Measurements from ENCODE around the gene BAIAP2. TPM values are rescaled to one million over a fixed set of nuclear protein-coding genes. Genes with fewer than 3 reads are reported as not detected.

BAIAP2 gene
- total RNA-seq, 1 donor from 2014 or later = 51.4 TPM

- H3K9me3 ChIP-seq (ENCODE audit: insufficient read depth, low read depth, low read length) = no peaks in the 10 kb centered on the region
- H2AFZ ChIP-seq (ENCODE audit: low read depth, low read length) = peak overlapping the region; percentile 87
- DNase-seq (ENCODE audit: low read depth) (peak; percentile 44), FAIRE-seq (peak; percentile 55)
- H3K36me3 Mint-ChIP-seq (ENCODE audit: low read depth, unreplicated experiment) = peaks cover 3% of the 10 kb centered on the region
- H3K36me3 ChIP-seq (ENCODE audit: insufficient read depth, low read length) = no peaks in the 10 kb centered on the region
- no peaks in the 10 kb centered on the region for H3K4me1 Mint-ChIP-seq (ENCODE audit: low read depth, unreplicated experiment)
- peak overlapping the region; percentile 78 for H3K4me2 ChIP-seq (ENCODE audit: low read length)
- H4K20me1 ChIP-seq (ENCODE audit: insufficient read depth, low read length) = no peaks in the 10 kb centered on the region
- peaks cover 16% of the 10 kb centered on the region for H3K4me1 ChIP-seq (ENCODE audit: insufficient read depth, low read length)
- peak overlapping the region; percentile 31 for H3K4me3 Mint-ChIP-seq (ENCODE audit: unreplicated experiment)
- H3K79me2 ChIP-seq (ENCODE audit: insufficient read depth, low read length) = no peaks in the 10 kb centered on the region
- peaks cover 15% of the 10 kb centered on the region for H3K27me3 Mint-ChIP-seq (ENCODE audit: low read depth, unreplicated experiment)
- no peak overlapping the region for H3K27ac Mint-ChIP-seq (ENCODE audit: unreplicated experiment)
- peak overlapping the region; percentile 41 for H3K4me3 ChIP-seq (ENCODE audit: insufficient read depth, low read depth, low read length)
- H3K9ac ChIP-seq (ENCODE audit: low read length) = peak overlapping the region; percentile 39
- H3K27ac ChIP-seq (ENCODE audit: low read depth, low read length) = no peak overlapping the region
- H3K27me3 ChIP-seq (ENCODE audit: insufficient read depth, low read length) = no peaks in the 10 kb centered on the region
- peaks cover 15% of the 10 kb centered on the region for H3K9me3 Mint-ChIP-seq (ENCODE audit: unreplicated experiment)
- TF ChIP-seq, protein P1, sequence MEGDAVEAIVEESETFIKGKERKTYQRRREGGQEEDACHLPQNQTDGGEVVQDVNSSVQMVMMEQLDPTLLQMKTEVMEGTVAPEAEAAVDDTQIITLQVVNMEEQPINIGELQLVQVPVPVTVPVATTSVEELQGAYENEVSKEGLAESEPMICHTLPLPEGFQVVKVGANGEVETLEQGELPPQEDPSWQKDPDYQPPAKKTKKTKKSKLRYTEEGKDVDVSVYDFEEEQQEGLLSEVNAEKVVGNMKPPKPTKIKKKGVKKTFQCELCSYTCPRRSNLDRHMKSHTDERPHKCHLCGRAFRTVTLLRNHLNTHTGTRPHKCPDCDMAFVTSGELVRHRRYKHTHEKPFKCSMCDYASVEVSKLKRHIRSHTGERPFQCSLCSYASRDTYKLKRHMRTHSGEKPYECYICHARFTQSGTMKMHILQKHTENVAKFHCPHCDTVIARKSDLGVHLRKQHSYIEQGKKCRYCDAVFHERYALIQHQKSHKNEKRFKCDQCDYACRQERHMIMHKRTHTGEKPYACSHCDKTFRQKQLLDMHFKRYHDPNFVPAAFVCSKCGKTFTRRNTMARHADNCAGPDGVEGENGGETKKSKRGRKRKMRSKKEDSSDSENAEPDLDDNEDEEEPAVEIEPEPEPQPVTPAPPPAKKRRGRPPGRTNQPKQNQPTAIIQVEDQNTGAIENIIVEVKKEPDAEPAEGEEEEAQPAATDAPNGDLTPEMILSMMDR (IDR thresholded peaks at IDR 0.05; ENCODE audit: insufficient read depth, low read depth, low read length) = no peak
- TF ChIP-seq EZH2 (IDR thresholded peaks at IDR 0.05; ENCODE audit: insufficient read depth, low read length) = no peak
Measured at GRCh38 chr17:81018044-81018802, 16.7 kb upstream of the BAIAP2 start.

GRCh38 chr17:81019563-81020442 is 15.1 kb upstream of the BAIAP2 start:
- peaks cover 15% of the 10 kb centered on the region for H3K27me3 Mint-ChIP-seq (ENCODE audit: low read depth, unreplicated experiment)
- TF ChIP-seq, protein P1 (IDR thresholded peaks at IDR 0.05; ENCODE audit: insufficient read depth, low read depth, low read length) = no peak
- TF ChIP-seq EZH2 (IDR thresholded peaks at IDR 0.05; ENCODE audit: insufficient read depth, low read length) = no peak
- Histone ChIP-seq H3K27ac (ENCODE audit: low read depth, low read length) (no peak overlapping the region), H3K4me3 (ENCODE audit: insufficient read depth, low read depth, low read length) (no peak overlapping the region), H2AFZ (ENCODE audit: low read depth, low read length) (no peak overlapping the region), H4K20me1 (ENCODE audit: insufficient read depth, low read length) (no peaks in the 10 kb centered on the region), H3K79me2 (ENCODE audit: insufficient read depth, low read length) (no peaks in the 10 kb centered on the region), H3K9ac (ENCODE audit: low read length) (no peak overlapping the region), H3K4me2 (ENCODE audit: low read length) (no peak overlapping the region), H3K9me3 (ENCODE audit: insufficient read depth, low read depth, low read length) (no peaks in the 10 kb centered on the region), H3K27me3 (ENCODE audit: insufficient read depth, low read length) (no peaks in the 10 kb centered on the region), H3K36me3 (ENCODE audit: insufficient read depth, low read length) (no peaks in the 10 kb centered on the region), H3K4me1 (ENCODE audit: insufficient read depth, low read length) (peaks cover 16% of the 10 kb centered on the region)
- DNase-seq (ENCODE audit: low read depth) = no peak
- FAIRE-seq = no peak
- no peaks in the 10 kb centered on the region for H3K36me3 Mint-ChIP-seq (ENCODE audit: low read depth, unreplicated experiment)
- peaks cover 9% of the 10 kb centered on the region for H3K9me3 Mint-ChIP-seq (ENCODE audit: unreplicated experiment)
- no peaks in the 10 kb centered on the region for H3K4me1 Mint-ChIP-seq (ENCODE audit: low read depth, unreplicated experiment)
- no peak overlapping the region for H3K4me3 Mint-ChIP-seq (ENCODE audit: unreplicated experiment)
- H3K27ac Mint-ChIP-seq (ENCODE audit: unreplicated experiment) = no peak overlapping the region
